GM13977 (cell line): ENCODE measurements around the gene NTNG2.

ENCODE experiments used
- DNase-seq: peaks from one replicate; pipeline ENCODE4 v3.0.0; 2012; ENCODE audit warnings: low spot score
- in situ Hi-C: fragments of 300-500 bp; cut with MboI; formaldehyde crosslinking; loops from one replicate; pipeline ENCODE4 v1.12.0; 2022; ENCODE audit warnings: low sequenced_read_pairs, low pct_unique_long_range_greater_than_20kb, mixed read lengths, inconsistent platforms; ENCODE audit not compliant: unreplicated experiment
- TF ChIP-seq, protein P1 (sequence below): IDR thresholded peaks from 2 replicates; pipeline ENCODE4 v1.5.1; 2012; ENCODE audit warnings: mild to moderate bottlenecking, control low read depth; ENCODE audit not compliant: insufficient read depth; ENCODE audit errors: extremely low read depth, missing control alignments

Gene NTNG2

DNA sequence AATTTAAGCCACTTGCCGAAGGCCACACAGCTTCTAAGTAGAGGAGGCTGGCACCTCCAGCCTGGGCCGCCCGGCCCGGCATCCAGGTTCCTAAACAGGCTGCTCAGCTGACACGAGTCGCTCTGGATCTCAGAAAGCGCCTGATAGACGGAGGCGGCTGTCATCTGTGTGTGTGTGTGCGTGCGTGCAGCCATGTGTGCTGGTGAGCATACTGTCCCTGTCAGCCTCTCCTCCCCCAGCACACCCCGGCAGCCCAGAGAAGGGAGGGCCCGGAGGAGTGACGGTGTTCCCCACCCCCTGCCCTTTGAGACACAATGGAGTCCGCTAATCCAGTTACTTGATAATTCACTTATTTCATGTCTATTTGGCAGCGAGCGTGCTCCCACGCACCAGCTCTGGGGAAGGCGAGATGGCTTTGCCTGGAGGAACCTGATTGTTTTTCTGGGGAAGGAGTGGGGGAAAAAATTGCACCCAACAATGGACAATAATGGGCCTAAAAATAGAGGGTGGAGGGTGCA lies 20.0 kb downstream of the NTNG2 start:
- TF ChIP-seq, protein P1, sequence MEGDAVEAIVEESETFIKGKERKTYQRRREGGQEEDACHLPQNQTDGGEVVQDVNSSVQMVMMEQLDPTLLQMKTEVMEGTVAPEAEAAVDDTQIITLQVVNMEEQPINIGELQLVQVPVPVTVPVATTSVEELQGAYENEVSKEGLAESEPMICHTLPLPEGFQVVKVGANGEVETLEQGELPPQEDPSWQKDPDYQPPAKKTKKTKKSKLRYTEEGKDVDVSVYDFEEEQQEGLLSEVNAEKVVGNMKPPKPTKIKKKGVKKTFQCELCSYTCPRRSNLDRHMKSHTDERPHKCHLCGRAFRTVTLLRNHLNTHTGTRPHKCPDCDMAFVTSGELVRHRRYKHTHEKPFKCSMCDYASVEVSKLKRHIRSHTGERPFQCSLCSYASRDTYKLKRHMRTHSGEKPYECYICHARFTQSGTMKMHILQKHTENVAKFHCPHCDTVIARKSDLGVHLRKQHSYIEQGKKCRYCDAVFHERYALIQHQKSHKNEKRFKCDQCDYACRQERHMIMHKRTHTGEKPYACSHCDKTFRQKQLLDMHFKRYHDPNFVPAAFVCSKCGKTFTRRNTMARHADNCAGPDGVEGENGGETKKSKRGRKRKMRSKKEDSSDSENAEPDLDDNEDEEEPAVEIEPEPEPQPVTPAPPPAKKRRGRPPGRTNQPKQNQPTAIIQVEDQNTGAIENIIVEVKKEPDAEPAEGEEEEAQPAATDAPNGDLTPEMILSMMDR, result no peak
- in situ Hi-C loops, result no loop called here
- no peak for DNase-seq

DNA sequence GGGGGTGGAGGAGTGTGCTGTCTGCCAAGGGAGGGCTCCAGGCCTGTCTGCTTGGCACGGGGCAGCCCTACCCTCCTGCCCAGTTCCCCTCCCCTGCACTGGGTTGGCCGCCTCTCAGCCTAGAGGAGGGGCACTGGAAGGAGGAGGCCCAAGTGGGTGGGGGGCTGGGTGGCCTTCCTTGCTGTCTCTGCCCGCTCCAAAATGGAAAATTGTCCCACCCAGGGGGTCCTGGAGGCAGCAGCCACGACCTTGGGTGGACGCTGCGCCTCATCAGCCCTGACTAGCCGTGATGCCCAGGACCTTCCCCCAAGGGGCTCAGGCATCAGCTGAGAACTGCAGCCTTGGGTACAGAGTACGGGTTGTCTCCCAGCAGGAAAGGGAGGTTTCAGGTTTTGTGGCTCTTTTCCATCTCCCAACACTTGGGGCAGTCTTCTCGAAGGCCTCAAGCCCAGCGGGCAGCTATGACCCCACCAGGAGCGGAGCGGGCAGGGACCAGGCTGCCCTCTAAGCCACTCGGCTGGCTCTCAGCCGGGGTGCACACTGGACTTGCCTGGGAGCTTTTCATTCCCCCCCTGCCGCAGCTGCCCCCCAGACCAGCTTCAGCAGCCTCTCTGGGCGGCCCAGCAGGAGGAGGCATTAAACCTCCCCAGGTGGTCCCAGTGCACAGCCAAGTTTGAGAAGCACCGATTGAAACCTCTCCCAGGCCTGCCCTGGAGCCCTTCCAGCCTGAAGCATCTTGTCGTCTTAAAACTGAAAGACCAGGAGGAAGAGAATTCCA lies 20.6 kb downstream of the NTNG2 start:
- no peak for DNase-seq
- TF ChIP-seq, protein P1, result no peak
- in situ Hi-C loops, result no loop called here

DNA sequence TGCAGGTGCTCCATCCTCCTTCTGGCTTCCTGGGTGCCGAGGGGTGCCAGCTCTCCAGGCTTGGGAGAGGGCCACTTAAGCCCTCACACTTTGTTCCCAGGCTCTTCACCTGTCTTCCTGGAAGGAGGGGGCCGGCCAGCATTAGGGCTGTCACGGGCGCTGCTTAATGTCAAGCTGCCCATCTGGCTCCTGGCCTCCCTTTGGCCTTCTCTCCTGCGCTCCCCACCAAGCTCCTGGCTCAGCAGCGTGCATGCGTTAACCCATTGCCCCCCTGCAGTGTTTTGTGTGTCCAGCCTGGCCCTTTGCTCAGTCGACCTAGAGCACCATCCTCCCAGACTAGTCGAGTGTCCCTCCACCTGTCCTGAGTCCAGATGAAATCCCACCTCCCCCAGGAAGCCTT lies 21.3 kb downstream of the NTNG2 start:
- DNase-seq, result no peak
- in situ Hi-C loops, result no loop called here
- TF ChIP-seq, protein P1, result no peak

DNA sequence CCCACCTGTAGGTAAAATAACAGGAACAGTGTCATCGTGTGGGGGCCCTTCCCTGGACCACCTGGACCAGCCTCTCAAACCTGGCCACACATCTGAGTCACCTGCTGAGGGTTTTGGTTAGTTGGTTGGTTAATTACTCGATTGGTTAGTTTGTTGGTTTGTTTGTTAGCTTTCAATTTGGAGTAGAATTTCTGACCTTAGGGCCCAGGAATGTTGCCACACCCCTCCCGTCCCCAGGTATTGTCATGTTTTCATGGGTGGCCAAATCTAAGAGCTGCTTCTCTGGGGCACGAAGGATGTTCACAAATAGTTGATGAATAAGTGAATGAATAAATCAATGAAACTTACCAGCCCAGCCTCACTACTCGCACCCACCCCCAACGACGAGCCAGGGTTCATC lies 21.9 kb downstream of the NTNG2 start:
- TF ChIP-seq, protein P1, result no peak

DNA sequence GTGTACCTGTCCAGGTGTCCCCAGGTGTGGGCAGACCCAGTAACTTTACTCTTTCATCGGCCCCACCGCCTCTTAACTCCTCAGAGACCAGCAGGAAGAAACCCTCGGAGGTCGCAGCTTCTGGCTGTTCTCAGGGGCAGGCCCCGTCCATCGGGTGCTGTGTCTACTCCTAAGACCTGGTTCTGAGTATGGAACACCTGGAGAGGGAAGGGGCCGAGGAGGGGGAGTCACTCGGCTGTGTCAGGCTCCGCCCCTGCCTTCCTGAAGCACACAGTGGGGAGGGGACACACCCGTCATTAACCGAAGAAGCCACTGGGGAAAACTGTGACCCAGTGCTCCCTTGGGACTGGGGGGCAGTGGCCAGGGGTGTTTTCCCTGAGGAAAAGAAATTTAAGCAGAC lies 22.3 kb downstream of the NTNG2 start:
- in situ Hi-C loops, result no loop called here
- TF ChIP-seq, protein P1, result no peak

More for the DNA sequence above, 21.9 kb downstream of the NTNG2 start:
- in situ Hi-C loops, result no loop called here
- DNase-seq, result no peak

DNA sequence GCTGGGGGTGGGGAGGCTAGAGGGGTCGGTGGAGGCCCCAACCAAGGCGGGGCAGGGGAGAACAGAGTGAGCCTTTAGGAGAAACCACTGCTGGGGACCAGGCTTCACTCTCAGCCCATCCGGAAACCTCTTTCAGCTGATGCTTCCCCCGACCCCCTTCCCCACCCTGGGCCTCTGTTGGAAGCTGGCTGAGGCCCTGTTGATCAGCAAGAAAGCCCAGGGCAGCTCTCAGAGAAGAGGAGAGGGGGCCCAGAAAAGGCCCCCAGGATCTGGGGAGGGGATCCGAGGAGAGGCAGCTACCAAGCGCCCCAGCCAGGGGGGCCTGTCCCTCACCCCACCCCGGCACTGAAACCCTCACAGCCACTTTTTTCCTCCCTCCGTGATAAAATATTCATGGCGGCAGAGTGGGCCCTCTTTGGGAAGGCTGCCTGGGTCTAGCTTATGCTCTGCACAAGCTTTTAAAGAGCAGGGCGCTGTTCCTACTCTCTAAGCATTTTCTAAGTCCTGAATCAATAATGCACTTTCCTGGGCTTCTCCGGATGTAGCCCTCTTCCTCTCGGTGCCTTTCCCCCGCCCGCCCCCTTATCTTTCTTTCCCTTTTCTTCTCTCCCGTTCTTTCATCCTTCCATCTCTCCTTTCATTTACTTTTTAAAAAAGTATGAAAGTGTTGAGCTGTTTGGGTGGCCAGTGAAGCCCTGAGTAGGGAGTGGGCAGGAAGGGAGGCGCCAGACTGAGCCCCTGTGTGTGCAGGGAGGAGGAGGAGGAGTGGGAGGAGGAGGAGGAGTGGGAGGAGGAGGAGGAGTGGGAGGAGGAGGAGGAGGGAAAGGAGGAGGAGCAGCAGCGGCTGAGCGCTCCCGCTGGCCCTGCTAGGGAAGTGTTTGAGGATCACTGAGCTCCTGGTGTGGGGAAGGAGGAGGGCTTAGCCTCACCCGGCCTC lies 23.5 kb downstream of the NTNG2 start:
- in situ Hi-C loops, result no loop called here
- no peak for DNase-seq
- TF ChIP-seq, protein P1, result no peak

More for the DNA sequence above, 22.3 kb downstream of the NTNG2 start:
- no peak for DNase-seq
